BJ (cell line): ENCODE results near the gene FIS1. TPM values are rescaled to one million over a fixed set of nuclear protein-coding genes. Genes with fewer than 3 reads are reported as not detected.
"Not testable (repeated sequence)": the region's sequence is repeated elsewhere in the genome, so short reads cannot be mapped to it uniquely, and the experiment has no call there.

Experiments used
- CTCF ChIA-PET: fragments of 350-600 bp; formaldehyde crosslinking; extraction: SDS; loops from one replicate; lab custom pipeline; 2021; ENCODE audit warnings: antibody characterized with exemption, inconsistent platforms; lab: Yijun Ruan, JAX
- POLR2A ChIA-PET: fragments of 300-600 bp; sonication (Branson Sonifier 250); formaldehyde crosslinking; extraction: SDS; loops from one replicate; lab custom pipeline; 2021; ENCODE audit warnings: antibody characterized with exemption; lab: Charles Lee
- DNase-seq: peaks from one replicate; pipeline ENCODE4 v3.0.0-alpha.2; 2011; ENCODE audit warnings: low read depth
- H3K27me3 ChIP-seq: 2 replicates; pipeline ENCODE4 v1.6.0; 2011; ENCODE audit warnings: low read length; ENCODE audit not compliant: control insufficient read depth, insufficient read depth
- H3K36me3 ChIP-seq: 2 replicates; pipeline ENCODE4 v1.5.1; 2011; ENCODE audit warnings: low read length; ENCODE audit not compliant: control insufficient read depth, insufficient read depth
- H3K4me3 ChIP-seq: 2 replicates; pipeline ENCODE4 v1.5.1; 2011; ENCODE audit warnings: low read depth, mild to moderate bottlenecking, control low read depth, low read length
- CTCF ChIP-seq: IDR thresholded peaks from 2 replicates; pipeline ENCODE4 v1.5.1; 2011; ENCODE audit warnings: low read depth, mild to moderate bottlenecking, control low read depth, inconsistent platforms, low read length, moderate library complexity; ENCODE audit not compliant: insufficient read depth
- polyA plus RNA-seq: library from polyadenylated mRNA; depleted of rRNA; stranded (reverse); fragments of >200 nt; gene quantifications from 2 replicates; pipeline ENCODE4 v1.2.3, GENCODE V29; 2011

The FIS1 gene
- polyA plus RNA-seq, 1 experiment: 329 TPM

DNA sequence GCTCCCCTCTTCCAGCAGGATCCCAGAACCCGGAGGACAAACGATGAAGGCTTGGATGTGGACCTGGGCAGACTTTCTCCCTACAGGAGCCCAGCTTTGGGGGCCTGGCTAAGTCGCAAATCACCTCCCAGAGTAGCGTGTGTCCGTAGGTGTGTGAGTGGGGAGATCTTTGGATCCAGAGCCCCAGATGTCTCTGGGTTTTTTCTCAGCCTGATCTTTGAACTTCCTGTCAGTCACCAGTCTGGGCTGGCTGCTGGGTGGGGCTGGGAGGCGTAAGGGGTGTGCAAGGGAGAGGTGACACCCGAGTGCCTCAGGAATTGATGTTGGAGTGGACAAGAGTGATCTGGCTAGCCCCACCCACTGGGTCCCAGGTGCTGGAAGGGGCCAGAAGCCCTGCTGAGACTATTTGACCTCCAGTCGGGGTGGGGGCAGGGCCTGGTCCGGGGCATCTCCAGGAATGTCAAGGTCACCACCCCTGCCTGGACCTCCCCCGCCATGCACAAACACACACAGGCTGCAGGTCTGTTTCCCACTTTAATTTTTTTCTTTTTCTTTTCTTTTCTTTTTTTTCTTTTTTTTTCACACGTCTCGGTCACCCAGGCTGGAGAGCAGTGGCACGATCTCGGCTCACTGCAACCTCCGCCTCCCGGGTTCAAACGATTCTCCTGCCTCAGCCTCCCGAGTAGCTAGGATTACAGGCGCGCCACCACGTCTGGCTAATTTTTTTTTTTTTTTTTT is 43.9 kb downstream of the FIS1 start, which contains the start of gene MOGAT3:
Gene MOGAT3 (minus strand): TSS at position 175 of the 738 bp plus-strand sequence. CDS start 182 bp downstream, outside the sequence.
- POLR2A ChIA-PET: no interaction called here
- DNase-seq: no peak
- TF ChIP-seq CTCF: no peak

DNA sequence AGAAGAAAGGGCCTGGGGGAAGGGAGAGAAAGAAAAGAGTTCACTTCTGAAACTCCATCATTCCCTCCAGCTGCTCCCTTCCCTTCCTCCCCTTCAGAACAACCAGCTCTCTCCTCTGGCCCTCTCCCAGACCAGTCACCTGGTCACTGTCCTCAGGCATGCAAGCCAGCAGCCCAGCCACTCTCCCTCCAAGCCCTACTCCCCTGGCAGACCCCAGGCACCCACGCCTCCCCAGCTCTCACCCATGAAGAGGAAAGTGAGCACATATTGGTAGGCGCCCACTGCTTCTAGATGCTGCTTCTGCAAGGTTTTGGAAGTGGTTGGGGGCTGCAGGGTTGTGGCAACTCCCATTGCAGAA is 44.4 kb downstream of the FIS1 start:
- CTCF ChIA-PET: interaction anchor here (0.6 to 1.8 kb wide), 5 partner anchors 8 to 123 kb away, joined by 3 to 10 read pairs (median 3); no protein-coding TSS in a partner anchor
- H3K4me3 ChIP-seq: no peak overlapping the region
- peaks cover 19% of the 10 kb centered on the region for H3K27me3 ChIP-seq
- H3K36me3 ChIP-seq: no peaks in the 10 kb centered on the region
- no peak for DNase-seq
- POLR2A ChIA-PET: no interaction called here
- TF ChIP-seq CTCF: no peak

More for the DNA sequence above, 43.9 kb downstream of the FIS1 start, which contains the start of gene MOGAT3:
- Histone ChIP-seq H3K4me3 (no peak within 1 kb of the TSS; the same call in 1 of the 2 replicates), H3K36me3 (no peaks in the 10 kb centered on the region), H3K27me3 (peaks cover 19% of the 10 kb centered on the region)
- CTCF ChIA-PET: interaction anchor here (0.6 to 1.8 kb wide), 6 partner anchors 9 to 123 kb away, joined by 3 to 10 read pairs (median 4); no protein-coding TSS in a partner anchor

- CTCF ChIA-PET: interaction anchor here (0.9 to 1.6 kb wide), 3 partner anchors 37 to 57 kb away, joined by 3 to 4 read pairs (median 3); no protein-coding TSS in a partner anchor
- H3K36me3 ChIP-seq, POLR2A ChIA-PET, DNase-seq, H3K4me3 ChIP-seq: not testable (repeated sequence)
- peaks cover 19% of the 10 kb centered on the region for H3K27me3 ChIP-seq
Measured at GRCh38 chr7:101199522-101199921, 45.4 kb downstream of the FIS1 start.

DNA sequence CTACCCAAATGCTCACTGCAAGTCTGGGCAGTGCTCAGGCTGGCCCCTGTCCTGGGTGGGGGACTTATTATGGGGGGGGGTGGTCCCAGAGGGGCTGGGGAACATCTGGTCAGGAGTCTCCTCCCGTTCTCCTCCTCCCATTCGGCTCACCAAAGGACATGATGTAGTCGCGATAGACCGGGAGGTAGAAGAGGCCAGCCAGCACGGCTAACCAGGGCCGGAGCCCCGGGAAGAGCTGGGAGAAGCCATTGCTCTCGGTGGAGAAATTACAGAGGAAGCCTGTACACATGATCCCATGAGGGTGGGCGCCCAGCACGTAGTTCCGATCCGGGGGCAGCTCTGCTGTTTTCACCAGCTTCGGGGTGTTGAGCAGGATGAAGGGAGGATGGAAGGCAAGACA is 46.4 kb downstream of the FIS1 start:
- DNase-seq: no peak
- no peak overlapping the region for H3K4me3 ChIP-seq
- TF ChIP-seq CTCF: no peak
- H3K27me3 ChIP-seq: peaks cover 19% of the 10 kb centered on the region
- ChIA-PET POLR2A (no interaction called here), CTCF (interaction anchor here (0.9 to 1.4 kb wide), 2 partner anchors 56 to 132 kb away, joined by 3 to 4 read pairs; no protein-coding TSS in a partner anchor)
- H3K36me3 ChIP-seq: no peaks in the 10 kb centered on the region

DNA sequence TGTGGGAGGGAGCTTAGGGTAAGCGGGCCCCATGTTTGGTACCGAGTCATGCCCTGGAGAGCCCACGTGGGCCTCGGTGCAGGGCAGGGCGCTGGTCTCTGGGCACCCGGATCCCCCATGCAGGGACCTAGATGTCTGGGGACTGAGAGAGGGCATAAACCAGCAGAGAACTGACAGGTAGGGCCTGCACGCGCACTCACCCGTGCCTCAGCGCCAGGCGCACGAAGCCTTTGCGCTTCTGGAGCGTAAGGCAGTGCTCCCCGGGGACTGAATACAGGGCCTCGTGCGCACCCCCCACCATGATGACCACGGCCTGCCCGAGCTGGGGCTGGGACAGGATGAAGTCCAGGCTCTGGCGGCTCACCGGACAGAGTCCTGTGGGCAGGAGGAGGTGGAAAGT is 46.9 kb downstream of the FIS1 start:
- Histone ChIP-seq H3K36me3 (no peaks in the 10 kb centered on the region), H3K27me3 (peaks cover 18% of the 10 kb centered on the region), H3K4me3 (no peak overlapping the region)
- CTCF ChIA-PET: interaction anchor here (1.4 kb wide), 1 partner anchor 132 kb away, joined by 4 read pairs; no protein-coding TSS in a partner anchor
- no peak for TF ChIP-seq CTCF
- POLR2A ChIA-PET: no interaction called here
- DNase-seq: no peak
